Activated CD8-positive, alpha-beta memory T cell treated with anti-CD3 and anti-CD28 coated beads for 48 hours (primary cell): ENCODE data around the gene KRT28.
"Not testable (repeated sequence)": the region's sequence is repeated elsewhere in the genome, so short reads cannot be mapped to it uniquely, and the experiment has no call there.

Source experiments
- DNase-seq, 3 experiments: peaks; one replicate each; pipeline ENCODE4 v3.0.0-alpha.2; 2020; ENCODE audit warnings: low read depth in 2 of 3, low spot score in 2 of 3

The KRT28 gene

GRCh38 chr17:40779181-40779909 is 20.4 kb downstream of the KRT28 start:
- no peak for DNase-seq

- no peak for DNase-seq
Observed at GRCh38 chr17:40778461-40778860, 21.3 kb downstream of the KRT28 start.

- no peak for DNase-seq
Observed at GRCh38 chr17:40777971-40778370, 21.8 kb downstream of the KRT28 start.

- no peak for DNase-seq
Observed at GRCh38 chr17:40777459-40777858, 22.3 kb downstream of the KRT28 start.

- no peak for DNase-seq
Observed at GRCh38 chr17:40775945-40776344, 23.8 kb downstream of the KRT28 start.

- no peak for DNase-seq
Observed at GRCh38 chr17:40772101-40772500, 27.7 kb downstream of the KRT28 start, which contains the start of gene KRT26. KRT26 (minus strand) TSS chr17:40772201; CDS start chr17:40772113, 88 bp downstream.

GRCh38 chr17:40765657-40766056 is 34.1 kb downstream of the KRT28 start:
- no peak for DNase-seq

GRCh38 chr17:40763752-40764151 is 36.0 kb downstream of the KRT28 start:
- DNase-seq, result no peak

GRCh38 chr17:40760105-40761016 is 39.4 kb downstream of the KRT28 start:
- no peak for DNase-seq

- DNase-seq, result no peak
Observed at GRCh38 chr17:40755231-40755630, 44.5 kb downstream of the KRT28 start, which contains the start of gene KRT25. KRT25 (minus strand) TSS chr17:40755331; CDS start chr17:40755271, 60 bp downstream.

- no peak for DNase-seq
Observed at GRCh38 chr17:40753804-40754203, 46.0 kb downstream of the KRT28 start.

- DNase-seq, result no peak
Observed at GRCh38 chr17:40751065-40751464, 48.7 kb downstream of the KRT28 start.

GRCh38 chr17:40750391-40750790 is 49.4 kb downstream of the KRT28 start:
- no peak for DNase-seq

- DNase-seq, result not testable (repeated sequence)
Observed at GRCh38 chr17:40748666-40749065, 51.1 kb downstream of the KRT28 start.
